ENCODE data around the gene PLXDC1.

PLXDC1 gene

DNA sequence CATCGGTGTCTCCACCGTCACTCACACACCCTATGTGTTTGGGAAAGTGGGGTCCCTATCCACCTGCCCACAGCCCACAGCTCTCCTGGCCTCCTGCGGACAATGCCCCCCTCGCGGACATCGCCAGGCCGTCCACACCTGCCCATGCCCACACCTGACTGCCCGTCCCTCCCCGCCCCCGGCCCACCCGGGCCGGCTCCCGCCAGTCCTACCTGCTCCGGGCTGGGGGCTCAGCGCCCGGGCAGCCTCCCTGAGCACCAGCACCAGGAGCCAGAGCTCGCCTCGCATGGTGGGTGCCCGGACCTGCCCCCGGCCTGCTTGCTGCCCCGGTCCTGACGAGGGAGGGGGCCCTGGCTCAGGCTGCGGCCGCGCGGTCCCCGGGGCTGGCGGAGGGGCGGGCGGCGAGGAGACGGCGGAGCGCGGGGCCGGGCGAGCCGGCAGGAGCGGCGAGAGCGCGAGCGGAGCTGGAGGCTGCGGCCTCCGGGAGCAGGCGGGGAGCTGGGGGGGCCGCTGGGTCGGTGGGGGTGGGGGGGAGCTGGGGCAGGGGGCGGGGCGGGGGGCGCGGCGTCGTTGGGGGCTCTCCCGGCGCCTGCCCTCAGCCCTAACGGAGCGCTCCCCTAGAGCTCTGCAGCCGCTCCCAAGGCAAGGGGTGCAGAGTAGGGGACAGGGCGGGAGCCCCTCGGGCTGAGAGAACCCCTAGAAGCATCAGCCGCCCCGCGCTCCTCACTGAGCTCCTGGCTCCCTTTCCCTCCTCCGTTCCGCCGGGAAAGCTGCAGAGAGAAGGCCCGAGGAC is at the start of gene PLXDC1:
Gene PLXDC1, minus strand, starts transcription at position 488 of the 793 bp plus-strand sequence. Its CDS starts 200 bp downstream, at position 288.
- no peak for DNase-seq (ENCODE audit: low read depth)

DNA sequence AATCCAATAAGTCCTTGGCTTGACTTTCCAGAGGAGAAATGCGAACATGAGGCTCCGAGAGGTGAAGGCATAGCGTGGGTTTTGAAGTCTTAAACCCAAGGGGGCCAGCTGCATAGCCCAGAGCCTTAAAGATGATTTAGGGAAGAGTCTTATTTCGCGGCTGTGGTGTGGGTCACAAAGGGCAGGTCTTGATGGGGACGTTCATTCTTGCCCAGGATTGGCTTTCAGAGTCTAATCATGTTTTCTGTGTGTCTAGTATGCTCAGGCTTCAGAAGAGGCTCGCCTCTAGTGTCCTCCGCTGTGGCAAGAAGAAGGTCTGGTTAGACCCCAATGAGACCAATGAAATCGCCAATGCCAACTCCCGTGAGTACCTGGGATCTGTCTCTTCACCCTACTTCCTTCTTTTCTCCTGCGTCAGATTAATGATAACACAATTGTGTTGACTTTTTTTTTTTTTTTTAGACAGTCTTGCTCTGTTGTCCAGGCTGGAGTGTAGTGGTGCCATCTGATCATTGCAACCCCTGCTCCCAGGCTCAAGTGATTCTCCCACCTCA is 49.6 kb upstream of the PLXDC1 start:
- DNase-seq (ENCODE audit: low read depth) = no peak

DNA sequence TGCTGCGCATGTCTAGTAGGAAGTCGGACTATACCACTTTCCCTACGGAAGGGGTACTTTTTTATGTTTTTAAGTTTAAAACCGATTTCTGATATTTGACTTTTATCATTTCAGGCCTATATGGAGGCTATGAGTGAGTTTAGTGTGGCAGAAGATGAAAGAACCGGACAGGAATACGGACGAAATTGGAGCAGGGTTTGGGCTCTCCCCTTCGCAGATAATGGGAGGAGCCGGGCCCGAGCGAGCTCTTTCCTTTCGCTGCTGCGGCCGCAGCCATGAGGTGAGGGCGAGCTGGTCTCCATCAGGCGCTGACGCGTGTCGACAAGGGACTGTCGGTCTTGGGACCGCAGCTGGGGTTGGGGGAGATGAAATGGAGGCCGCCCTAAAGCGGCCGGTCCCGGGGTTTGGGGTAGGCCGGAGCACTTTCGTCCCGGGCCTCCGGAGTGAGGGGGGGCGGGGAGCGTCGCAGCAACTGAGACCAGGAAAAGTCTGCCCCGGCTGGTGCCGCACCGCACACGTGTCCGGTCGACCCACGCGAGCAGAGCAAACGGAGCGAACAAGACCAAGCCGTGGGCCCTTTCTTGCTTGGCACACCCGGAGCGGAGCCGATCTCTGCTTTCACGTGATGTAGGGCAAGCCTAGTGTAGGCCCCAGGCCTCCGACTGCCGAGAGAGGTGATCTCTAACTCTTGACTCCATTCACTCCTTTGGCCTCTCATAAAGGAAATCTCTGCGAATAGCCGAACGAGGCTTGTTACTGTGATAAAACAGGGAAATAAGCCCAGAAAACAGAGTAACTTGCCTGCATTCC is 48.8 kb upstream of the PLXDC1 start, which contains the start of gene RPL19:
Gene RPL19, plus strand, starts transcription at position 214 of the 810 bp plus-strand sequence. Its CDS starts 62 bp downstream, at position 276.
- no peak for DNase-seq (ENCODE audit: low read depth)

DNA sequence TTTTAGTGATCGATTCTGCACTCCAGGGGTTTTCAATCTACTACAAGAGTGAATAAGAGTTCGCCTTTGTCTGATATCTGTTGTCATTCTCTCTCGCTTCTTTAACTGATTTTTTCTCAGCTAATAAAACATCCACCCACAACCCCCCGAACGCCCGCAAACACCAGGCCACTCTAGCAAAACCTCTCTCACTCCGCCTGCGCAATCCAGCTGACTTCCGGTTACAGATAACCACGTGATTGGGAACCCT is 48.3 kb upstream of the PLXDC1 start:
- DNase-seq (ENCODE audit: low read depth) = peak; percentile 69

DNA sequence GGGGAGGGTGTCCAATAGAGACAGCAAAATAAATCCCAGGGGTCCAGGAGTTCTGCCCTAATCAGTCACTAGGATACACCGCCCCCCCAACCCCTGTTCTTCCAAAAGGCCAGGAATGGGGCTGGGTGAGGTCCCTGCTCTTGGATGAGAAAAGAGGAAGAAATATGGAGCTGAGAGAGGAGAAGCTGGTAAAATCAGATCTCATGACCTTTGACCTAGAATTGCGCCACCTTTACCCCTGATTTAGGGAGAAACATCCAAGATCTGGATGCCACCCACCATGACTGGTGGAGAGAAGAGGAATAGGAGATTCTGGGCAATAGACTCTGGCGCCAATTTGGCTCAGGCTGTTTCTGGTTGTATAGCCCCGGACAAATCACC is 46.7 kb upstream of the PLXDC1 start:
- DNase-seq (ENCODE audit: low read depth) = no peak

DNA sequence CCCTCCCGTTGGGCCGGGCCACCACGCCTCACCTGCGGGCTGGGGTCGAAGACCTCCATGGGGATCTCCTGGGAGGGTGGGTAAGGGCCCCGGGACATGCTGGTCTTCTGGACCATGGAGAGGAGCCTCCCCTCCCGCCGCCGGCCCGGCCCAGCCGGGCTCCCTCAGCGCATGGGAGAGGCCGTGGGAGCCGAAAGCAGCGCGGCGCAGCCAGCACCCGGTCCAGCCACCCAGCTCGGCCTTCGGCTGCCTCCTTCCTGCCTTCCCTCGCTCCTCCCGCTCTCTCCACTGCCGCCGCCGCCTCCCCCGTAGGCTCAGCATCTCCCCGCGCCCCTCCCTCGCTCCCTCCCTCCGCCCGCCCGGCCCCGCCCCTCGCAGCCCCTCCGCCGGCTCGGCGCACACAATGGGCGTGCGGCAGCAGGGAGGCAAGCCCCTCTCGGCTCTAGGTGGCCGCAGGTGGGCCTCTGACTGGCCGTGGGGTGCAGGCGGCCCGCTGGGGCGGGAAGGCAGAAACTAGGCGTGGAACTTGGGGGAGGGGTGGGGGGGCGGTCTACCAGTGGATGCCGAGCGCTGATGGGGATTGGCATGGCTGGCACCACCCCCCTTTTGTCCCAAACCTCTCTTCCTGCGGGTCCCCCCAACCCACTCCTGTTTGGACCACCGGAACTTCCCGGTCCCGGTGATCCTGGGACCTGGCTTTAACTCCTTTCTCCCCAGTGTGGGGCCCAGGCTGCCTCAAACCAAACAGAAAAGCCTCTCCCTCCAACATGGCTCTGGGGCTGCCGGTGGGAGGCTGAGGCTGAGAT is 46.1 kb upstream of the PLXDC1 start, which contains the start of gene CACNB1:
Gene CACNB1, minus strand, starts transcription at position 290 of the 806 bp plus-strand sequence. Its CDS starts 174 bp downstream, at position 116.
- no peak for DNase-seq (ENCODE audit: low read depth)

DNA sequence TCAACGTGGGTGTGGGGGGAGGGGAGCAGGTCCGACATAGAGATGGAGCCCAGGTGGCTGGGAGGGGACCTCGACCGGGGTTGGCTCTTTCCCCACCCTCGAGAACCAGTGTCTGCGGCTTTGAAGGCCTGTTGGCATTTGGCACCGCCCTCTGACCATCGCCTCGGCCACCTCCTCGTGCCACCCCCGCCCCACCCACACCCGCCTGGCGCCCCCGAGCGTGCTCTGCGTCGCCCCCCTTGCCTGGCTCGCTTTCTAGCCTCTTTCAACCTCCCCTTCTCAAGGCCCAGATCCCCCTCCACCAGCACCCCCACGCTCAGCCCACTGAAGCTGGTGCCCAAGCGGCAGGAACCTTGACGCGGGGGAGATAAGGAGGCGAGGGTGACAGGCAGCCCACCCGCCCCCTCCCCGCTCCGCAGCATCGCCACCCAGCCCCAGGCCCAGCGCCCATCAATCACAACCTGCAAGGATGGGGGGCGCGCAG is 45.4 kb upstream of the PLXDC1 start:
- no peak for DNase-seq (ENCODE audit: low read depth)

DNA sequence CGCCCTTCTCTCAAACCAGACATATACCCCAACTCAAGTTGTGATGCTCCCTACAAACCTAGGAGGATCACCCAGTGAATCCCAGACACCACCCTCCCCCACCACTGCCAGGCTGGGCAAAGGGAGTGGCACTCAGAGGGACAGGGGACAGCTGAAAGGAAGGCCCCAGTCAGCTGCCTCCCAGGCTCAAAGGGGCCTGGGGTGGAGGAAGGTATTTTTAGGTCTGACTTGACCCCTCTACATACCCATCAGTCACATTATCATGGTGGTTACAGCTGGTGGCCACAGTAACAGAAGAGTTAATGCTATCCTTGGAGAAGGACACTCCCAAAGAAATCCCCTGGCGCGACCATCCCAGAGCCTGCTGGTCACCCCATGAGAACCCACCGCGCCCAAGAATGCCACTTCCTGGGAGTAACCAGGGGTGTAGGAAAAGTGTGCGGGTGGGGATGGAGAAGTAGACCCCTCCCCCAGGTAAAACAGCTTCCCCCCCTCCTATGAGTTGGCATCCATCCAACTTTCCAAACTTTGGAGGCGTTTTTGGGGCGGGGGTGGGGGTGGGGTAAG is 44.9 kb upstream of the PLXDC1 start:
- DNase-seq (ENCODE audit: low read depth) = no peak

DNA sequence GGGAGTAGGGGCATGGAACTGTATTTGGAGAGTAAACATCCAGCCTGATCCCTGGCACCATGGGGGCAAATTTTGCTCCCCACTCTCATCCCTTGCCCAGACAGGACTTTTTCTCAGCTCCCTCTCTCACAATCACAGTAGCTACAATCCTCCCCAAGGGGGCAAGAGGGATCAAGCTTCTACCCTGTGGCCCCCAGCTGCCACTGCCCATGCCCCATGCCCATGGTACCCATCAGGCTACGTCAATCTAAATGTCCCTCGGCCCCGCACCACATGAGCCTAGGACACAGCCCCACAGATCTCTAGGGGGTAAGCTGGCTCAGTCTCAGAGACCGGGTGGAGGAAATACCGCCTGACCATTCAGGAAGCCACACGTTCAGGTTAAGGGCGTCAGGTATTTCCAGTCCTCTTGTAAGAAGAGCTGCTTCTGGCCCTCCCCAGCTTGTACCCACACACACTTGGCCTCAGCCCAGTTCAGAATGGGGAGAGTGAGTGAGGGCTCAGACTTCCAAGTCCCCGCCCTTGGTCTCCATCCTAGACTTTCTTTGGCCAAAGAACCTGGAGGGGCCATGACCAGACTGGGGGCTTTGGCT is 44.2 kb upstream of the PLXDC1 start:
- DNase-seq (ENCODE audit: low read depth) = no peak

DNA sequence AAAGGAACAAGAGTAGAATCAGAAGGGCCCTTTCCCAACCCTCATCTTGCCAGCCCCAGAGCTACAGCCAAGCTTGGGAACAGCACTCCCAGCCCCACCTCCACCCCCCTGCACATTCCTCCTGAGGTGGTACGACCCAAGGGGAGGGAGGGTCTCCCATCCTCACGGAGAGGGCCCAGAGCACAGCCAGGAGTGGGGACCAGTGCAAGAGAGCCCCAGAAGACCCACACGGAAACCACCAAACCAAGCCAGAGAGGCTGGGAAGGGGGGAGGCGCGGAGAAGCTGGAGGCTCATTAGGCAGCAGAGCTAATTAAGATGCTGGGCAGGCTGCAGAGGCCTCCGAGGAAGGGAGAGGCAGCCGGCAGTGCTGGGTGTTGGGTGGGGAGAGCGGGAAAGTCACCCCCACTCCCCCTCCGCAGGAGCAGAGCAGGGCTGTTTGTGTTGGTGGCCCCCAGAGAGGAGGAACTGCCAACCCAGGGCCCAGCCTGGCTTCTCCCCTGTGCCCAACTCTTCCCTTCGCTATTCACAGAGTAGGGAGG is 43.6 kb upstream of the PLXDC1 start:
- no peak for DNase-seq (ENCODE audit: low read depth)

DNA sequence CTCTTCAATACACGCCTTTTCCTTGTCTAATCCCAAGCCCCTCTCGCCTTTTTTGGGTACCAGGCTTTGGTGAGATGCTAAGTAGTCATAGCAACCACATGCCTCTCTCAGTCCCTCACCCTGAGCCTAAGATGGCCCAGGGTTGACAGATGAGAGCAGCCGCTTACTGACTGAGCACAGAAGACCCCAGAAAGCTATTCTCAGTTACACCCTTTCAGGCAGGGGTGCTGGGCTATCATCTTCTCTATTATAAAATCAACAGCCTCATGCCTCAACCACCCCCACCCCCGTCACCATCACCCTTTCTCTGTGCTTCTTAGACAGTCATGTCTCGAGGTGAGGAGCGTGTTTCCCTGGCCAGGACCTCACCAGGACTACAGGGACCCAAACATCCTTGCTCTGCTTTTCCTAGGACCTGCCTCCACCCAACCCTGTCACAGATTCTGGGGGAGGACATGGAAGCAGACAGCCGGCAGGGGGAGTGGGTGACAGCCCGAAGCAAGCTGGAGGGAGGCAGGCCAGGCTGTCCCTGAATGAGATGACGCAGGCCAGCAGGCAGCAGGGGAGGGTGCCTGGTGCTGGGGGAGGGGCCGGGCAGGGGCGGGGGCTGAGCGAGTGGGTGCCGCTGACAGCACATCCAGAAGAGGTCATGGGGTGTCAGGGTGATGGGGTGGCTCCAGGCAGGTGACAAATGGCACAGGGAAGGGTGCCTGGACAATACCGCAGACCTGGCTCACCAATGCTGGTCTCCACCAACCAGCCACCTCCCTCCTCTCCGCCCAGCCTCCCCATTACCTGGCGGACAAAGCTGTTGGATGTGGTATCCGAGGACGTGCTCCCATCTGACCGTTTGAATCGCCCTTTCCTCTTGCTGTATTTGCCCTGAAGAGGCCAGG is 42.9 kb upstream of the PLXDC1 start:
- no peak for DNase-seq (ENCODE audit: low read depth)

DNA sequence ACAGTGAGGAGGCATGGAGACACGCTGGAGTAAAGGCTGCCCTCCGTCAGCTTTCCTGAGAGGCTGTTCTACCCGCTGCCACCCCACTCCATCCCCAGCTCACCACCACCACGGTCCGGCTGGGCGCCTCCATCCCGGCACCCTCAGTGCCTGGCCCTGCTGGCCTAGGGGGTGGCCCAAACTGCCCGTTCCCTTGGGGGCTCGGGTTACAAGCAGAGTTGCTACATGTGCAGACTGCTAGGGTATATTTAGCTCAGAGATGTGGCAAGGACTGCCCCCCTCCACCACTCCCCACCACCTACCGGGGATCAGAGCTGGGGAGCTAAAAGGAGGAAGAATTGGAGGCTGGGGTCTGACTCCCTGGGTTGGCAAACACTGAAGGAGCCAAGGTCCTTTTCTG is 41.9 kb upstream of the PLXDC1 start:
- no peak for DNase-seq (ENCODE audit: low read depth)

DNA sequence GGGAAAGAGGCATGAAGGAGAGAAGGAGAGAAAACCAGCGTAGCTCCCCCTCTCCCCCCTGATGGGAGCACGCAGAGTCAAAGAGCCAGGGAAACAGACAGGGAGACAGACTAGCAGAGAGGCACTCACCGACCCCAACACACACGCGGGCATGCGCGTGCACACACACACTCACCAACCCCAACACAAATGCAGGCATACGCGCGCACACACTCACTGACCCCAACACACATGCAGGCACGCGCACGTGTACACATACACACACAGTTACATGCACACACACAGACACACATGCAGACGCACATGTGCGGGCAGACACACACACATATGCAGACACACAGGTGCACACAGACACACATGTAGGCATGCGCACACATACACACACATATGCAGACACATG is 41.5 kb upstream of the PLXDC1 start:
- DNase-seq (ENCODE audit: low read depth) = no peak

DNA sequence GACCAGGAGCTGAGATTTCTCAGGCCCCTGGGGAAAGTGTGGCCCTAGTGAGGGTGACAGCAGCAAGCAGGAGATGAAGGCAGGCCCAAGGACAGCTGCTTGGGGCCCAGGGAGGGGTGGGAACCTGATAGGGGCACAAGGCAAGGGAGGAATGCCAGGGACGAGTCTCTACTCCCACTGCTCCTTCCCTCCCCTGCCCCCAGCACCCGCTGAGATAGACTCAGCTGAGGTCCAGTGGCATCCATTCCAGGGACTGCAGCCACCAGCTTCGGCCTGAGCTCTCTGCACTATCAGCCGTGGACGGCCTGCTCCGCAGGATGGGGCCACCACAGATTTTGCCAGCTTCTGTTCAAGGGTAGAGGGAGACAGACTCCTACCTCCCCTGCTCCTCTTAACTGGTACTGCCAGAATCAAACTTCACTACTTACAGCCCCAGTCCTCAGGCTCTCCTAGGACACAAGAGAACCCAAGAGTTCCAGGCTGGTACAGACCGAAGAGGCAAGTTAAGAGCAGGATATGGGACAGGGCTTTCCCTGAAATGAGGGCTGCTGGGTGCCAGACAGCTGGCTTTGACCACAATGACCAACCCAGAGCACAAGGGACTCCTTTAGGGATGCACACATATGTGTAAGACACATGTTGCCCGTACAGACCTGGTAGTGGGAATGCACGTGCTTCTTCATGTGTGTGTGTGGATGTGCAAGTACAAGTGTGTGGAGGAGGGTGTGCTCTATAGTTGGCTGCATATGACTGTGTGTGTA is 40.5 kb upstream of the PLXDC1 start:
- DNase-seq (ENCODE audit: low read depth) = no peak

DNA sequence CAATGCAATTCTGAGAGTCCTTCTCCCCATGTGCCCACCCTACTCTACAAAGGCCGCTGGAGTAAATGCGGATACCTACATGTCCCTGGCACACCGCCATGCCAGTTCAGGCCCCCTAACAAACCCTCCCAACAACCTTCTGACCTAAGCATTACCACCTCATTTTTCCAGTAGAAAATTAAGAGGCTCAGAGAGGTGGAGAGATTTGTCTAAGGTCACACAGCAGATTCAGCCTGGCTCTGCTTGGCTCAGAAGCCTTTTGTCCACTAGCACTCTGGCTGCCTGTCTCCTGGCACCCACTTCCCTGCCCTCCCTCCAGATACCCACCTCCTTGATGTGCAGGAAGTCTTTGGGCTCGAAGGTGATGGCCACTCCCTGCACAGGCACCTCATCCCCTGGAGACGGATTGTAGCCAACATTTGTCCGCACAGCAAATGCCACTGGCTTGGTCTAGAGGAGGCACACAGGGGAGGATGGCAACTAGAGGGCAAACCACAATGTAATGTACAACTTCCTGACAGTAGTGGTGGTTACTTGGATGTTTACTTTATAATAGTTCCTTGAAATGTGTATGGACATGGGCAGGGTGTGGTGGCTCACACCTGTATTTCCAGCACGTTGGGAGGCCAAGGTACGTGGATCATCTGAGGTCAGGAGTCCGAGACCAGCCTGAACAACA is 35.9 kb upstream of the PLXDC1 start:
- DNase-seq (ENCODE audit: low read depth) = no peak

DNA sequence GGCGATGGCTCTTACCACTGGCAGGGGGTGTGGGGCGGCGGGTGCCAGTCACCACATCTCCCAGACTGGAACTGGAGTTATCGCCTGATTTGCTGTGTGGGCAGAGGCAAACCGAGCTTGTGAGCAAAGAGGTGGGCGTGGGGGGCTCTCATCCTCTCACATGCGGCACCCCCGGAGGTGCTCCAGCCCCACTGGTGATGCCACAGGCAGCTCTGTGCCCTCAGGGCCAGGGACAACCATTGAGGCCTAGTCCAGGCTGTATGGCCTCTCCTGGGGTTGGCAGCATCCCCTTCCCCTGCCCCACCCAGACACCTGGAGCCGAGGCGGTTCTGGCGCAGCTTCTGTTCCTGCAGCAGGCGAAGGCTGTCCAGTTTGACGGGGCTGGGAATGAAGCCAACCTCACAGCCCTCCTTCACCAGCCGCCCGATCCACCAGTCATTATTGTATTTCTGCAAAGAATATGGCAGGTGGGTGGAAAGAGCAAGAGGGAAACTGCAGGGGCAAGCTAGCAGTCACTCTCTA is 35.1 kb upstream of the PLXDC1 start:
- DNase-seq (ENCODE audit: low read depth) = no peak

DNA sequence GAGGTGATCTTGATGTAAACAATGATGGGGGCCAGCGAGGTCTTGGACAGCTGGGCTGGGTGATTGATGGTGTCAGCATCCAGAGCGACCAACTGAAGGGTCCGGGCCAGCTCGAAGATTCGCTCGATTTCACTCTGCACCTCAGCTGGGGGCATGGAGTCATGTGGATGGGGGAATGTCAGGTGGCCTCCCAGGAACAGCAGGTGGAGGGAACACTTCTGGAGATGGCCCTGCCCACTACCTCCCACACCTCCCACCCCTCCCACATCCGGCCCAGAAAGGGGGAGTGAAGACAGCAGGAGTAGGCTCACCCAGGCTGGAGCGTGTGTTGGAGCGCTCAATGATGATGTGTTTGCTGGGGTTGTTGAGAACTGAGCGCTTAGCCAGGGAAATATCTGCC is 32.3 kb upstream of the PLXDC1 start:
- DNase-seq (ENCODE audit: low read depth) = no peak

DNA sequence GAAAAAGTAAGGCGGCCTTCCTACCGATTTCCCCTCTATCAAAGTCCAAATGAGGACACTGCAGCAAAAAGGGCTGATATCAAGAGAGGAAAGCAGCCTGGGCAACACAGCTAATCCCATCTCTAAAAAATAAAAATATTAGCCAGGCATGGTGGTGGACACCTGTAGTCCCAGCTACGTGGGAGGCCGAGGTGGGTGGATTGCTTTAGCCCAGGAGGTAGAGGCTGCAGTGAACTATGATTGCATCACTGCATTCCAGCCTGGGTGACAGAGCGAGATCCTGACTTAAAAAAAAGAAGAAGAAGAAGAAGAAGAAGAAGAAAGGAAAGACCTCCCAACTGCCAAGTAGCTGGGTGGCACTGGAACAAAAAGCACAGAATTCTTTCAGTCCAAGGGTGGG is 31.6 kb upstream of the PLXDC1 start:
- DNase-seq (ENCODE audit: low read depth) = no peak
